Erythroblast (primary cell): ENCODE results near the gene QSOX1.

Experiments used
- GATA1 ChIP-seq: IDR thresholded peaks from 2 replicates; pipeline ENCODE4 v1.6.1; 2011; ENCODE audit warnings: low read depth, mild to moderate bottlenecking, control low read depth, low read length, moderate library complexity
- POLR2A ChIP-seq: IDR thresholded peaks from 2 replicates; pipeline ENCODE4 v1.6.1; 2011; ENCODE audit warnings: mild to moderate bottlenecking, low read length

- TF ChIP-seq POLR2A (no peak), GATA1 (no peak)
Measured at GRCh38 chr1:180184041-180184440, 29.4 kb downstream of the QSOX1 start.
